ENCODE results near the gene FIBCD1.

DNA sequence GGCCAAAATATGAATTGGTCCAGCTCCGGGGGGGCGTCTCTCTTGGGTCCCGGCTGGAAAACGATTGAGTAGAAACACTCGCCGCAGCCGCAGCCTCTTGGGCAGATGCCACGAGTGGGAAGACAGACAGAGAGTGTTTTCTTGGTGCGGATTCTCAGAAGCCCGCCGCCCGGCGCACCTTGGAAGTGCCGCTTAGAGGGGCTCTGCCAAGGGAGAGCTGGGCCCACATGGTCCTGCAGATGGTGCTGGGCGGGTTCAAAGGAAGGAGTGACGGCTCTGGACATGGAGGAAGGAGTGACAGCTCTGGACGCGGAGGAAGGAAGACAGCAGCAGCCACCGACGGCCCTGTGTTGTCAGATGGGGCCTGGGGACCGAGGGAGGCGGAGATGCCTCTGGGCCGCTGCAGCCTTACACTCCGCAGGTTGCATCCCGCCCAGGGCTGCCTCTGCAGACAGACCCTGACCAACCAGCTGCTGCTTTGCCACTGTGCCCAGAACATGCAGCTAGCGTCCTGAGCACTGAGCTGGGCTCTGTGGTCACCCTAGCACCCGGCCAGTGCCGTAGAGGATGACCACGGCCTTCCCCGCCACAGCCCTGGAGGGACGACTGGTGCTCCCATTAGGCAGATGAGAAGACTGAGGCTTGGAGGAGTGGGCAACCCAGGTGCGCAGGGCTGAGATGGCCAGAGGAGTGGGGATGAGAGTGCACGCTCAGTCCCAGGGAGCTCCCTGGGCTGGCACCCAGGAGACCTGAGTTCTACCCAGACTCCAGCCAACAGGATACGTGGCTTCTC is 21.7 kb downstream of the FIBCD1 start:
- TF ChIP-seq, protein P1, sequence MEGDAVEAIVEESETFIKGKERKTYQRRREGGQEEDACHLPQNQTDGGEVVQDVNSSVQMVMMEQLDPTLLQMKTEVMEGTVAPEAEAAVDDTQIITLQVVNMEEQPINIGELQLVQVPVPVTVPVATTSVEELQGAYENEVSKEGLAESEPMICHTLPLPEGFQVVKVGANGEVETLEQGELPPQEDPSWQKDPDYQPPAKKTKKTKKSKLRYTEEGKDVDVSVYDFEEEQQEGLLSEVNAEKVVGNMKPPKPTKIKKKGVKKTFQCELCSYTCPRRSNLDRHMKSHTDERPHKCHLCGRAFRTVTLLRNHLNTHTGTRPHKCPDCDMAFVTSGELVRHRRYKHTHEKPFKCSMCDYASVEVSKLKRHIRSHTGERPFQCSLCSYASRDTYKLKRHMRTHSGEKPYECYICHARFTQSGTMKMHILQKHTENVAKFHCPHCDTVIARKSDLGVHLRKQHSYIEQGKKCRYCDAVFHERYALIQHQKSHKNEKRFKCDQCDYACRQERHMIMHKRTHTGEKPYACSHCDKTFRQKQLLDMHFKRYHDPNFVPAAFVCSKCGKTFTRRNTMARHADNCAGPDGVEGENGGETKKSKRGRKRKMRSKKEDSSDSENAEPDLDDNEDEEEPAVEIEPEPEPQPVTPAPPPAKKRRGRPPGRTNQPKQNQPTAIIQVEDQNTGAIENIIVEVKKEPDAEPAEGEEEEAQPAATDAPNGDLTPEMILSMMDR (IDR thresholded peaks at IDR 0.05): no peak
- no peak for TF ChIP-seq POLR2A (IDR thresholded peaks at IDR 0.05)
